GM12892 (cell line): ENCODE data around the gene STK32C.
"Not testable (repeated sequence)": the region's sequence is repeated elsewhere in the genome, so short reads cannot be mapped to it uniquely, and the experiment has no call there.

ENCODE experiments used
- DNase-seq: peaks from one replicate; pipeline ENCODE4 v3.0.0; 2011; ENCODE audit not compliant: insufficient read length
- FAIRE-seq: peaks from 2 replicates; lab custom pipeline; 2011; peaks lifted over from hg19 to GRCh38; lab: Jason Lieb, UNC
- POLR2A ChIP-seq: IDR thresholded peaks from 2 replicates; pipeline ENCODE4 v1.6.1; 2011; ENCODE audit warnings: low read depth, low read length, control low read depth
- POLR2AphosphoS5 ChIP-seq: IDR thresholded peaks from 2 replicates; pipeline ENCODE4 v1.6.1; 2011; ENCODE audit warnings: low read depth, low read length, control low read depth
- TAF1 ChIP-seq: IDR thresholded peaks from 2 replicates; pipeline ENCODE4 v1.6.1; 2011; ENCODE audit warnings: low read depth, mild to moderate bottlenecking, control low read depth, low read length, borderline replicate concordance

Gene STK32C

GRCh38 chr10:132347931-132348267 is 40.1 kb upstream of the STK32C start:
- no peak for TF ChIP-seq TAF1
- FAIRE-seq (no peak), DNase-seq (no peak)

GRCh38 chr10:132347211-132347930 is 39.6 kb upstream of the STK32C start:
- DNase-seq: no peak
- TF ChIP-seq POLR2A: no peak
- no peak for TF ChIP-seq TAF1
- TF ChIP-seq POLR2AphosphoS5: no peak
- no peak for FAIRE-seq

GRCh38 chr10:132346806-132347205 is 39.1 kb upstream of the STK32C start:
- no peak for FAIRE-seq
- no peak for TF ChIP-seq POLR2A

GRCh38 chr10:132345345-132345744 is 37.6 kb upstream of the STK32C start:
- no peak for FAIRE-seq
- TF ChIP-seq POLR2AphosphoS5 (no peak), TAF1 (no peak), POLR2A (no peak)
- no peak for DNase-seq

More at GRCh38 chr10:132346806-132347205, 39.1 kb upstream of the STK32C start:
- DNase-seq: no peak

- no peak for FAIRE-seq
- no peak for DNase-seq
- TF ChIP-seq POLR2AphosphoS5 (no peak), POLR2A (no peak), TAF1 (no peak)
These were observed 36.6 kb upstream of the STK32C start for GRCh38 chr10:132344386-132344785.

- TF ChIP-seq POLR2A: no peak
- TF ChIP-seq TAF1: no peak
- no peak for TF ChIP-seq POLR2AphosphoS5
- no peak for DNase-seq
- no peak for FAIRE-seq
These were observed 34.8 kb upstream of the STK32C start for GRCh38 chr10:132342553-132342952.

- DNase-seq: no peak
- no peak for FAIRE-seq
- TF ChIP-seq TAF1: no peak
- TF ChIP-seq POLR2AphosphoS5: no peak
- no peak for TF ChIP-seq POLR2A
These were observed 34.0 kb upstream of the STK32C start for GRCh38 chr10:132341781-132342180.

GRCh38 chr10:132341017-132341416 is 33.3 kb upstream of the STK32C start:
- no peak for DNase-seq
- FAIRE-seq: no peak
- TF ChIP-seq POLR2A: no peak
- TF ChIP-seq TAF1: no peak
- no peak for TF ChIP-seq POLR2AphosphoS5

GRCh38 chr10:132339276-132339675 is 31.5 kb upstream of the STK32C start:
- no peak for FAIRE-seq
- no peak for DNase-seq
- no peak for TF ChIP-seq TAF1
- TF ChIP-seq POLR2A: no peak
- TF ChIP-seq POLR2AphosphoS5: no peak

- DNase-seq: no peak
These were observed 31.1 kb upstream of the STK32C start for GRCh38 chr10:132338876-132339275.

GRCh38 chr10:132337854-132338253 is 30.1 kb upstream of the STK32C start:
- not testable (repeated sequence) for FAIRE-seq, DNase-seq

More at GRCh38 chr10:132338876-132339275, 31.1 kb upstream of the STK32C start:
- TF ChIP-seq POLR2AphosphoS5 (no peak), TAF1 (no peak), POLR2A (no peak)
- no peak for FAIRE-seq

GRCh38 chr10:132336919-132337407 is 29.2 kb upstream of the STK32C start:
- DNase-seq (no peak), FAIRE-seq (no peak)
- TF ChIP-seq TAF1 (peak; percentile 48; the same call in 1 of the 2 replicates), POLR2AphosphoS5 (no peak)

GRCh38 chr10:132336064-132336746 is 28.5 kb upstream of the STK32C start:
- FAIRE-seq (no peak), DNase-seq (no peak)

More at GRCh38 chr10:132336064-132336746, 28.5 kb upstream of the STK32C start:
- TF ChIP-seq POLR2AphosphoS5 (no peak), POLR2A (no peak), TAF1 (no peak)
